Neural cell (in vitro differentiated cells): ENCODE measurements around the gene THAP4.

Experiments
- EP300 ChIP-seq: fragments of 450-650 bp; conservative IDR thresholded peaks from 2 replicates; pipeline ENCODE4 v1.6.1; 2014; ENCODE audit warnings: antibody characterized with exemption, mild to moderate bottlenecking, moderate library complexity; ENCODE audit not compliant: poor library complexity, severe bottlenecking
- MXI1 ChIP-seq: fragments of 450-650 bp; conservative IDR thresholded peaks from 2 replicates; pipeline ENCODE4 v1.6.1; 2014; ENCODE audit warnings: antibody characterized with exemption, mild to moderate bottlenecking; ENCODE audit not compliant: poor library complexity, severe bottlenecking
- SMC3 ChIP-seq: fragments of 450-650 bp; conservative IDR thresholded peaks from 2 replicates; pipeline ENCODE4 v1.6.1; 2014; ENCODE audit warnings: antibody characterized with exemption, mild to moderate bottlenecking, moderate library complexity; ENCODE audit not compliant: poor library complexity
- TAF1 ChIP-seq: IDR thresholded peaks from 2 replicates; pipeline ENCODE4 v1.6.1; 2012; ENCODE audit warnings: low read depth
- TF ChIP-seq, protein P1 (sequence below): fragments of 450-650 bp; IDR thresholded peaks from 2 replicates; pipeline ENCODE4 v1.5.1; 2014; ENCODE audit warnings: antibody characterized with exemption, mild to moderate bottlenecking, moderate library complexity; ENCODE audit not compliant: poor library complexity, severe bottlenecking

- TF ChIP-seq TAF1 (no peak), MXI1 (no peak), EP300 (no peak), SMC3 (no peak)
- TF ChIP-seq, protein P1, sequence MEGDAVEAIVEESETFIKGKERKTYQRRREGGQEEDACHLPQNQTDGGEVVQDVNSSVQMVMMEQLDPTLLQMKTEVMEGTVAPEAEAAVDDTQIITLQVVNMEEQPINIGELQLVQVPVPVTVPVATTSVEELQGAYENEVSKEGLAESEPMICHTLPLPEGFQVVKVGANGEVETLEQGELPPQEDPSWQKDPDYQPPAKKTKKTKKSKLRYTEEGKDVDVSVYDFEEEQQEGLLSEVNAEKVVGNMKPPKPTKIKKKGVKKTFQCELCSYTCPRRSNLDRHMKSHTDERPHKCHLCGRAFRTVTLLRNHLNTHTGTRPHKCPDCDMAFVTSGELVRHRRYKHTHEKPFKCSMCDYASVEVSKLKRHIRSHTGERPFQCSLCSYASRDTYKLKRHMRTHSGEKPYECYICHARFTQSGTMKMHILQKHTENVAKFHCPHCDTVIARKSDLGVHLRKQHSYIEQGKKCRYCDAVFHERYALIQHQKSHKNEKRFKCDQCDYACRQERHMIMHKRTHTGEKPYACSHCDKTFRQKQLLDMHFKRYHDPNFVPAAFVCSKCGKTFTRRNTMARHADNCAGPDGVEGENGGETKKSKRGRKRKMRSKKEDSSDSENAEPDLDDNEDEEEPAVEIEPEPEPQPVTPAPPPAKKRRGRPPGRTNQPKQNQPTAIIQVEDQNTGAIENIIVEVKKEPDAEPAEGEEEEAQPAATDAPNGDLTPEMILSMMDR: no peak
These were observed 18.7 kb upstream of the THAP4 start for GRCh38 chr2:241655516-241656189.
